ENCODE measurements around the gene ATP9A. TPM values are rescaled to one million over a fixed set of nuclear protein-coding genes. Genes with fewer than 3 reads are reported as not detected.

Gene ATP9A
- total RNA-seq, 1 experiment from 2014 or later, result 31.3 TPM

- CTCF ChIA-PET, result no interaction called here
- Histone ChIP-seq H3K27me3 (ENCODE audit: low read length) (no peaks in the 10 kb centered on the region), H3K4me1 (ENCODE audit: insufficient read depth, low read length) (peaks cover 59% of the 10 kb centered on the region), H3K4me2 (ENCODE audit: low read length) (peak overlapping the region; percentile 5), H3K9me2 (replicated peaks; ENCODE audit: low read length) (no peaks in the 10 kb centered on the region), H3K9me3 (ENCODE audit: low read length) (no peaks in the 10 kb centered on the region), H3K4me3 (ENCODE audit: low read length) (no peak overlapping the region), H3F3A (ENCODE audit: low read length, unreplicated experiment) (peaks cover 6% of the 10 kb centered on the region), H4K20me1 (ENCODE audit: low read length) (no peaks in the 10 kb centered on the region), H3K36me3 (ENCODE audit: low read depth, low read length) (no peaks in the 10 kb centered on the region), H3K27ac (ENCODE audit: low read length) (peak overlapping the region; percentile 98), H3K79me2 (ENCODE audit: low read length) (peaks cover 20% of the 10 kb centered on the region), H3K9ac (ENCODE audit: low read length) (peak overlapping the region; percentile 87), H2AFZ (ENCODE audit: low read length) (no peak overlapping the region)
- DNase-seq (no peak), ATAC-seq (no peak)
- POLR2A ChIA-PET (ENCODE audit: unreplicated experiment), result no interaction called here
- TF ChIP-seq CTCF (conservative IDR thresholded peaks at IDR 0.05; ENCODE audit: low read depth, low read length) (no peak), EZH2 (IDR thresholded peaks at IDR 0.05; ENCODE audit: low read length, unreplicated experiment) (no peak), EZH2phosphoT487 (IDR thresholded peaks at IDR 0.05; ENCODE audit: borderline replicate concordance, low read length) (no peak)
- TSS peak; percentile 79 for BruUV-seq (replicated peaks)
- intact Hi-C loops (cut with micrococcal nuclease), result loop anchor here (10.0 kb wide), 1 partner anchor 1963 kb away; the partner anchor contains the start of gene ZNF217
These were observed 136.2 kb downstream of the ATP9A start for GRCh38 chr20:51631953-51632352.

- H3F3A ChIP-seq (ENCODE audit: low read length, unreplicated experiment), result peaks cover 6% of the 10 kb centered on the region
- peak overlapping the region; percentile 87 for H3K9ac ChIP-seq (ENCODE audit: low read length)
- TF ChIP-seq CTCF (conservative IDR thresholded peaks at IDR 0.05; ENCODE audit: low read depth, low read length), result no peak
- TF ChIP-seq EZH2phosphoT487 (IDR thresholded peaks at IDR 0.05; ENCODE audit: borderline replicate concordance, low read length), result no peak
- TF ChIP-seq EZH2 (IDR thresholded peaks at IDR 0.05; ENCODE audit: low read length, unreplicated experiment), result no peak
- ATAC-seq, result peak; percentile 77
- peak overlapping the region; percentile 98 for H3K27ac ChIP-seq (ENCODE audit: low read length)
- H3K4me3 ChIP-seq (ENCODE audit: low read length), result no peak overlapping the region
- H4K20me1 ChIP-seq (ENCODE audit: low read length), result no peaks in the 10 kb centered on the region
- H3K9me2 ChIP-seq (replicated peaks; ENCODE audit: low read length), result no peaks in the 10 kb centered on the region
- intact Hi-C loops (cut with micrococcal nuclease), result loop anchor here (10.0 kb wide), 1 partner anchor 1964 kb away; the partner anchor contains the start of gene ZNF217
- ChIA-PET POLR2A (ENCODE audit: unreplicated experiment) (interaction anchor here (0.5 to 0.7 kb wide), 2 partner anchors 65 to 112 kb away, joined by 4 to 6 read pairs; no protein-coding TSS in a partner anchor), CTCF (no interaction called here)
- H2AFZ ChIP-seq (ENCODE audit: low read length), result no peak overlapping the region
- no peaks in the 10 kb centered on the region for H3K36me3 ChIP-seq (ENCODE audit: low read depth, low read length)
- H3K27me3 ChIP-seq (ENCODE audit: low read length), result no peaks in the 10 kb centered on the region
- H3K79me2 ChIP-seq (ENCODE audit: low read length), result peaks cover 20% of the 10 kb centered on the region
- peak overlapping the region; percentile 38 for H3K4me2 ChIP-seq (ENCODE audit: low read length)
- BruUV-seq (replicated peaks), result TSS peak; percentile 93
- DNase-seq, result peak; percentile 100
- H3K9me3 ChIP-seq (ENCODE audit: low read length), result no peaks in the 10 kb centered on the region
- H3K4me1 ChIP-seq (ENCODE audit: insufficient read depth, low read length), result peaks cover 52% of the 10 kb centered on the region
These were observed 136.9 kb downstream of the ATP9A start for GRCh38 chr20:51631011-51631950.

Data from PC-3 (cell line).